ENCODE results near the gene DENND2C. TPM values are rescaled to one million over a fixed set of nuclear protein-coding genes. Genes with fewer than 3 reads are reported as not detected.

The DENND2C gene
- total and polyA plus RNA-seq, 7 experiments from 2014 or later = 0.27 to 1.6 (median 0.89) TPM

- Mint-ChIP-seq H3K4me3 (no peak overlapping the region), H3K27me3 (peaks cover 0 to 22% (median 8%) of the 10 kb centered on the region in 5 donors), H3K9me3 (no peaks in the 10 kb centered on the region), H3K36me3 (no peaks in the 10 kb centered on the region), H3K4me1 (no peaks in the 10 kb centered on the region), H3K27ac (no peak overlapping the region)
- Histone ChIP-seq H3K4me3 (ENCODE audit: low read length) (no peak overlapping the region), H3K27ac (ENCODE audit: low read depth, low read length) (no peak overlapping the region), H3K27me3 (ENCODE audit: control insufficient read depth in 2 of 2, insufficient read depth in 2 of 2, low read length in 2 of 2) (no peaks in the 10 kb centered on the region), H3K36me3 (ENCODE audit: control insufficient read depth in 2 of 3, insufficient read depth in 3 of 3, low read length in 3 of 3) (no peaks in the 10 kb centered on the region), H3K9me3 (ENCODE audit: control insufficient read depth in 2 of 3, low read length in 3 of 3) (no peaks in the 10 kb centered on the region), H3K4me1 (ENCODE audit: control insufficient read depth in 2 of 2, insufficient read depth in 2 of 2, low read length in 2 of 2) (no peaks in the 10 kb centered on the region)
- ChIA-PET POLR2A (no interaction called here), CTCF (no interaction called here)
- no peak for DNase-seq
- no peak for ATAC-seq
- intact Hi-C loops (cut with micrococcal nuclease) = no loop called here
Measured at GRCh38 chr1:114696810-114697209, 27.0 kb upstream of the DENND2C start.

DNA sequence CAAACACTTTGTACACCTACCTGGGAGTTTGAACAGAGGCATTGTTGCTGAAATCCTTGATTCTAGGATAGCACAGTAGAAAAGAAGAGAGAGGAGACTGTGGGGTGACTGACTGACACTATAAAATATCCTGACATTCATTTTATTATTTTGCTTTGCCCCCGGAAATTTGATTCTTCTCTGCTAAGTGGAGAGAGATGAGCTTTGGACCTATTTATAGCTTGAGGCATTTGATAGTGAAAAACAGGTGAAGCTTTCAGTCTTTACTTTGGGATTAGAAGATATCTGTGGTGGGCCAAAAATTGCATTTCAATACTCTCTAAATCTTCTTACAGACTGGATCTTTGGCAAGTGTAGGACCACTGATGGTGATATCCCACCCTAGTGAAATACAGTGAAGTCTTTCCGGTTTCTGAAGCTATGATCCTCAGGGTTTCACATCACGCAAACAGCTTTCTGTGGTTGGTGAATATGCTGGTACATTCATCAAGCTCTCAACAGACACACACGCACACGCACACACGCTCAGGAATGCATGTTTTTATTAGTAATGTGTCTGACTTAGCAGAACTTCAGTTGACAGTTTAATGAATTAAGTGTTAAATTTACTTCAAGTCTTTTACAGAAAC, 25.7 kb upstream of the DENND2C start, which contains the start of gene AMPD1:
TSS of gene AMPD1 (minus strand) at position 117 of the 629 bp plus-strand sequence. CDS start at position 42, 75 bp downstream.
- no peaks in the 10 kb centered on the region for H3K9me3 Mint-ChIP-seq
- DNase-seq (no peak), ATAC-seq (no peak)
- peaks cover 5 to 20% (median 13%) of the 10 kb centered on the region in 5 donors for H3K27me3 Mint-ChIP-seq
- ChIA-PET CTCF (no interaction called here), POLR2A (interaction anchor here (0.7 to 1.2 kb wide), 2 partner anchors 11 to 823 kb away, joined by 3 read pairs; no protein-coding TSS in a partner anchor)
- H3K4me3 ChIP-seq (ENCODE audit: low read length) = no peak within 1 kb of the TSS
- no peaks in the 10 kb centered on the region for H3K36me3 ChIP-seq (ENCODE audit: control insufficient read depth in 2 of 3, insufficient read depth in 3 of 3, low read length in 3 of 3)
- no peak within 1 kb of the TSS for H3K27ac ChIP-seq (ENCODE audit: low read depth, low read length)
- no peaks in the 10 kb centered on the region for H3K9me3 ChIP-seq (ENCODE audit: control insufficient read depth in 2 of 3, low read length in 3 of 3)
- H3K27me3 ChIP-seq (ENCODE audit: control insufficient read depth in 2 of 2, insufficient read depth in 2 of 2, low read length in 2 of 2) = no peaks in the 10 kb centered on the region
- intact Hi-C loops (cut with micrococcal nuclease) = no loop called here
- no peaks in the 10 kb centered on the region for H3K36me3 Mint-ChIP-seq
- no peaks in the 10 kb centered on the region for H3K4me1 Mint-ChIP-seq
- H3K4me1 ChIP-seq (ENCODE audit: control insufficient read depth in 2 of 2, insufficient read depth in 2 of 2, low read length in 2 of 2) = no peaks in the 10 kb centered on the region
- H3K27ac Mint-ChIP-seq = no peak within 1 kb of the TSS
- no peak within 1 kb of the TSS for H3K4me3 Mint-ChIP-seq

- ChIA-PET CTCF (no interaction called here), POLR2A (interaction anchor here (1.2 kb wide), 1 partner anchor 12 kb away, joined by 3 read pairs; no protein-coding TSS in a partner anchor)
- Mint-ChIP-seq H3K4me1 (no peaks in the 10 kb centered on the region), H3K27ac (no peak overlapping the region), H3K9me3 (no peaks in the 10 kb centered on the region), H3K36me3 (no peaks in the 10 kb centered on the region), H3K27me3 (peaks cover 9 to 24% (median 16%) of the 10 kb centered on the region in 5 donors), H3K4me3 (no peak overlapping the region)
- Histone ChIP-seq H3K4me3 (ENCODE audit: low read length) (no peak overlapping the region), H3K36me3 (ENCODE audit: control insufficient read depth in 2 of 3, insufficient read depth in 3 of 3, low read length in 3 of 3) (no peaks in the 10 kb centered on the region), H3K9me3 (ENCODE audit: control insufficient read depth in 2 of 3, low read length in 3 of 3) (no peaks in the 10 kb centered on the region), H3K4me1 (ENCODE audit: control insufficient read depth in 2 of 2, insufficient read depth in 2 of 2, low read length in 2 of 2) (no peaks in the 10 kb centered on the region), H3K27ac (ENCODE audit: low read depth, low read length) (no peak overlapping the region), H3K27me3 (ENCODE audit: control insufficient read depth in 2 of 2, insufficient read depth in 2 of 2, low read length in 2 of 2) (no peaks in the 10 kb centered on the region)
- intact Hi-C loops (cut with micrococcal nuclease) = no loop called here
- ATAC-seq = no peak
- DNase-seq = no peak
Measured at GRCh38 chr1:114694540-114695310, 24.9 kb upstream of the DENND2C start.

DNA sequence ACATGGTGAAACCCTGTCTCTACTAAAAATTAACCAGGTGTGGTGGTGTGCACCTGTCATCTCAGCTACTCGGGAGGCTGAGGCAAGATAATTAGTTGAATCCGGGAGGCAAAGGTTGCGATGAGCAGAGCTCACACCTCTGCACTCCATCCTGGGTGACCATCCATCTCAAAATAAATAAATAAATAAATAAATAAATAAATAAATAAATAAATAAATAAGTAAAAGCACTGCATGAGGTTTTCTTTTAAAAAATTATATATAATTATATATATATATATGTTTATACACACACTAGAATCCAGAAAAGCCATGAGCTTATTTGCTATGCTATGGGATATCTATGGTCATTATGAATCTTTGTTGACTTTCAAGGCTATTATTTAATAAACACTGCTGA, 23.1 kb upstream of the DENND2C start:
- H3K4me3 Mint-ChIP-seq = no peak overlapping the region
- CTCF ChIA-PET = interaction anchor here (0.5 kb wide), 1 partner anchor 40 kb away, joined by 3 read pairs; no protein-coding TSS in a partner anchor

GRCh38 chr1:114691061-114691460, 21.2 kb upstream of the DENND2C start:
- H3K27ac ChIP-seq (ENCODE audit: low read depth, low read length) = no peak overlapping the region
- no peaks in the 10 kb centered on the region for H3K36me3 ChIP-seq (ENCODE audit: control insufficient read depth in 2 of 3, insufficient read depth in 3 of 3, low read length in 3 of 3)
- POLR2A ChIA-PET = no interaction called here
- intact Hi-C loops (cut with micrococcal nuclease) = no loop called here
- Mint-ChIP-seq H3K27me3 (peaks cover 29 to 45% (median 32%) of the 10 kb centered on the region in 5 donors), H3K4me1 (no peaks in the 10 kb centered on the region), H3K27ac (peak overlapping the region in 1 of 9 donors; percentile 73), H3K36me3 (no peaks in the 10 kb centered on the region), H3K4me3 (no peak overlapping the region), H3K9me3 (no peaks in the 10 kb centered on the region)
- no peaks in the 10 kb centered on the region for H3K9me3 ChIP-seq (ENCODE audit: control insufficient read depth in 2 of 3, low read length in 3 of 3)
- CTCF ChIA-PET = no interaction called here
- H3K4me3 ChIP-seq (ENCODE audit: low read length) = no peak overlapping the region
- DNase-seq = no peak
- no peak for ATAC-seq
- H3K27me3 ChIP-seq (ENCODE audit: control insufficient read depth in 2 of 2, insufficient read depth in 2 of 2, low read length in 2 of 2) = no peaks in the 10 kb centered on the region
- no peaks in the 10 kb centered on the region for H3K4me1 ChIP-seq (ENCODE audit: control insufficient read depth in 2 of 2, insufficient read depth in 2 of 2, low read length in 2 of 2)

More for the DNA sequence above, 23.1 kb upstream of the DENND2C start:
- Mint-ChIP-seq H3K4me1 (no peaks in the 10 kb centered on the region), H3K27me3 (peaks cover 19 to 32% (median 26%) of the 10 kb centered on the region in 5 donors), H3K9me3 (no peaks in the 10 kb centered on the region), H3K36me3 (no peaks in the 10 kb centered on the region), H3K27ac (no peak overlapping the region)
- Histone ChIP-seq H3K4me3 (ENCODE audit: low read length) (no peak overlapping the region), H3K36me3 (ENCODE audit: control insufficient read depth in 2 of 3, insufficient read depth in 3 of 3, low read length in 3 of 3) (no peaks in the 10 kb centered on the region), H3K27me3 (ENCODE audit: control insufficient read depth in 2 of 2, insufficient read depth in 2 of 2, low read length in 2 of 2) (no peaks in the 10 kb centered on the region), H3K9me3 (ENCODE audit: control insufficient read depth in 2 of 3, low read length in 3 of 3) (no peaks in the 10 kb centered on the region), H3K4me1 (ENCODE audit: control insufficient read depth in 2 of 2, insufficient read depth in 2 of 2, low read length in 2 of 2) (no peaks in the 10 kb centered on the region), H3K27ac (ENCODE audit: low read depth, low read length) (no peak overlapping the region)
- intact Hi-C loops (cut with micrococcal nuclease) = no loop called here
- POLR2A ChIA-PET = interaction anchor here (0.5 kb wide), 1 partner anchor 166 kb away, joined by 9 read pairs; no protein-coding TSS in a partner anchor
- no peak for DNase-seq
- ATAC-seq = no peak

DNA sequence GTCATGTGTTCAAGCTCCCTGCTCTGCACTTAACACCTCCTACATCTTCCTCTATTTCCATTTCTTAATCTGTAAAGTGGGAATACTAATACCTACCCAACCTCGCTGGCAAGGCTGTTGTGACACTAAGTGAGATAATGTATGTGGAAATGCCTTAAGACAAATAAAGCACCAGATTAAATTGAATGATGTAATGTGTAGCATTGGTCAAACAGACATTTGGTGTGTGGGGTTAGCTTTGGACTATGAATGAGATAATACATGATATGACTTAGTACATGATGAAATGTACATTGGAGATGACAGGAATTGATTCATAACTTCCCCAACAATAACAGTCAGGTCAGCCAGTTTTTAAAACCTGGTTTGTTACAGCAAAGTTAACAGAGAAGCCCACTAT, 20.3 kb upstream of the DENND2C start:
- no peak overlapping the region for H3K27ac Mint-ChIP-seq
- H3K36me3 ChIP-seq (ENCODE audit: control insufficient read depth in 2 of 3, insufficient read depth in 3 of 3, low read length in 3 of 3) = no peaks in the 10 kb centered on the region
- no peak overlapping the region for H3K4me3 ChIP-seq (ENCODE audit: low read length)
- H3K4me3 Mint-ChIP-seq = no peak overlapping the region
- H3K4me1 ChIP-seq (ENCODE audit: control insufficient read depth in 2 of 2, insufficient read depth in 2 of 2, low read length in 2 of 2) = no peaks in the 10 kb centered on the region
- intact Hi-C loops (cut with micrococcal nuclease) = no loop called here
- DNase-seq (no peak), ATAC-seq (no peak)
- no peaks in the 10 kb centered on the region for H3K36me3 Mint-ChIP-seq
- H3K27ac ChIP-seq (ENCODE audit: low read depth, low read length) = no peak overlapping the region
- no peaks in the 10 kb centered on the region for H3K9me3 Mint-ChIP-seq
- CTCF ChIA-PET = no interaction called here
- POLR2A ChIA-PET = no interaction called here
- no peaks in the 10 kb centered on the region for H3K9me3 ChIP-seq (ENCODE audit: control insufficient read depth in 2 of 3, low read length in 3 of 3)
- H3K27me3 Mint-ChIP-seq = peaks cover 27 to 50% (median 40%) of the 10 kb centered on the region in 5 donors
- H3K4me1 Mint-ChIP-seq = no peaks in the 10 kb centered on the region
- H3K27me3 ChIP-seq (ENCODE audit: control insufficient read depth in 2 of 2, insufficient read depth in 2 of 2, low read length in 2 of 2) = no peaks in the 10 kb centered on the region
